Activated naive CD4-positive, alpha-beta T cell treated with anti-CD3 and anti-CD28 coated beads, Interleukin-2, amount 50 U/mL, for 16 hours (primary cell): ENCODE results near the gene NTN1.

Experiments used
- DNase-seq: peaks from one replicate; pipeline ENCODE4 v3.0.0-alpha.2; 2020

Gene NTN1

DNA sequence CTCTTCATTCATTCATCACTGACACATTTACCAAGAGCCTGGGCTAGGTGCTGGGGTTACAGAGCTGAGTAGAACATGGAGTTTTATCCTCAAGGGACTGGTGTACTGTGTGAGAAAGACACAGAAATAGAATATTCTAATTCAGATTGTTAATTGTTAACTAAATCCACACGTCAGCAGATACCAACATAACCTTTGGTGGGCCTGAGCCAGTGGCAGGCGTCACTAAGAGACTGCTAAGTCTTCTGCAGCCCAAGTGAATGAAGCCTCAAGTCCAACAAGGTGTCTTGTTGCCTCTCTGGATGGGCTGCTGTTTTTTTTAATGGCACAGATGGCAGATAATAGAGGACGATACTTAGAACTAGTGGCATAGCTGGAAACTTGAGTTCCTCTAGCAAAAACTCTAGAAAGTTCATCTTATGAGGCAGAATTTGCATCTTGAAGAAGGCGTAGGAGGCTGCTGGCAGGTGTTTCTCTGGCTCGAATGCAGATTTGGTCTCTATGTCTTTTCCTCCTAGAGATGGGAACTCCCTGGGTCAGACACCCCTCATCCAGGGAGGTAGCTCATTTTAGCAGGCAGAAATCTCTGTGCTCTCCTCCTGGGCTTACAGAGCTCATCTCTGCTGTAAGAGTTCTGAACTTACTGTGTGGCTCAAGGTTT, 179.5 kb downstream of the NTN1 start:
- no peak for DNase-seq

DNA sequence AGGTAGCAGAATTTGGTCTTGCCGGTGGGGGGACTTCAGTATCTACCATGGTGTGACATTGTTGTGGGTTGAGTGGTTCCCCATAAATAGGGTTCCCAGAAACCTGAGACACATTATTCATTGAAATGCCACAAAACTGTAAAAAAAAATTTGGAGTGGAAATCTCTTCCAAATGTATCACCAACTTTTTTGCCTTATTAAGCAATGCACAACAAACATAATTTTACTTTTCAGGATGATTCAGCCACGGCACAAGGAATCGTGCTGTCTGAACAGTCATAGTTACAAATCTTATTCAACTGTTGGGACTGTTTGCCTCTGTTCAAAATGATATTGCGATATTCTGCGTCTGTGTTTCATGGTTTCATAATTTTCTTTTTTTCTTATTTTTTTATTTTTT, 181.2 kb downstream of the NTN1 start:
- DNase-seq = no peak

DNA sequence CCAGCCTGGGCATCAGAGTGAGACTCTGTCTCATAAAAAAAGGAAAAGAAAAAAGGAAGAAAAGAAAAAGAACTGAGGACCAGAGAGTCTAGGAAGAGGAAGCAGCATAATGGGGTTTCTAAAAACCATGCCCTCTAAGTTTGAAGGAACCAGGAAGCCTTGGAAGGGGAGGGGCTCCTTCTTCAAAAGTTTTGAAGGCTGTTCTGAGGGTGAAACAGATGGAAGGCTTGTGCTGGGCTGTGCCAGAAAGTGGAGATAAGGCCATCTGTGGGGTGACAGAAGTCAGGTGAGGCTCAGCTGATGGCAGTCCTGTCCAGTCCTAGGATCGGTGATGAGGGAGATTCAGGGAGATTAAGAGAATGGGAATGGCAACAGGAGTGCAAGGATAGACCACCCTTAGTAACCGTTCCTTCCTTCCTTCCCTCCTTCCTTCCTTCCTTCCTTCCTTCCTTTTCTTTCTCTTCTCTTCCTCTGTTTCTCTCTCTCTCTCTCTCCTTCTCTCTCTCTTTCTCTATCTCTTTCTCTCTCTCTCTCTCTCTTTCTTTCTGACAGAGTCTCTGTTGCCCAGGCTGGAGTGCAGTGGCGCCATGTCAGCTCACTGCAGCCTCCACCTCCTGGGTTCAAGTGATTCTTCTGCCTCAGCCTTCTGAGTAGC, 182.6 kb downstream of the NTN1 start:
- no peak for DNase-seq

DNA sequence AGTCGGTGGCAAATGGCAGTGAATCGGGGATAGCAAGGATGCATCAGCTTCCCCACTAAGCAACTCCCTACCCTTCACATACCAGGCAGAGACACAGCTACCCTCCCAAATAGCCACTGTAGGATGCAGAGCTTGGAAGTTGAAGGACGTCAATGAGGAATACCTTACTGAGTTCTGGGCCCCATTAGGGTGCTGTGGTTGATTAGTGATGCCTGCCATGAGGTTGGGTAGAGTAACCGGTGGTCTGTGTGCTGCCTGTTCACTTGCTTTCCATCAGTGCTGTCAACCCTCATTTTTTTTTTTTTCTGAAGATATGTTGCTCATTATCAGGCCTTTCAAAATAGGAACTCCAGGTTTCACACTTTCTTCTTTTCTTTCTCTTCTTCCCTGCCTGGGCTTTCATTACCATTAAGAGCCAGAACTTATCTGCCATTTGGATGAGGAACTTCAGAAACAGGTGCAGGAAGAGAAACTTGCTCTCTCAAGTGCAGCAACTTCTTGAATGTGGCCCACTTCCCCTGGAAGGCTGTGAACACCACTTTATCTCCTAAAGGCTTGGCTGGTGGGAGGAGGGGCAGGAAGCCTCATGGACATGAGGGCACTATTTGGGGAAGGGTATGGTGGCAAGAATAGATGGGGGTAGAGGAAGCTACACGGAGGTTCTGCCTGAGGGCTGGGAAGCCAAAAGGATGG, 183.5 kb downstream of the NTN1 start:
- DNase-seq = no peak

DNA sequence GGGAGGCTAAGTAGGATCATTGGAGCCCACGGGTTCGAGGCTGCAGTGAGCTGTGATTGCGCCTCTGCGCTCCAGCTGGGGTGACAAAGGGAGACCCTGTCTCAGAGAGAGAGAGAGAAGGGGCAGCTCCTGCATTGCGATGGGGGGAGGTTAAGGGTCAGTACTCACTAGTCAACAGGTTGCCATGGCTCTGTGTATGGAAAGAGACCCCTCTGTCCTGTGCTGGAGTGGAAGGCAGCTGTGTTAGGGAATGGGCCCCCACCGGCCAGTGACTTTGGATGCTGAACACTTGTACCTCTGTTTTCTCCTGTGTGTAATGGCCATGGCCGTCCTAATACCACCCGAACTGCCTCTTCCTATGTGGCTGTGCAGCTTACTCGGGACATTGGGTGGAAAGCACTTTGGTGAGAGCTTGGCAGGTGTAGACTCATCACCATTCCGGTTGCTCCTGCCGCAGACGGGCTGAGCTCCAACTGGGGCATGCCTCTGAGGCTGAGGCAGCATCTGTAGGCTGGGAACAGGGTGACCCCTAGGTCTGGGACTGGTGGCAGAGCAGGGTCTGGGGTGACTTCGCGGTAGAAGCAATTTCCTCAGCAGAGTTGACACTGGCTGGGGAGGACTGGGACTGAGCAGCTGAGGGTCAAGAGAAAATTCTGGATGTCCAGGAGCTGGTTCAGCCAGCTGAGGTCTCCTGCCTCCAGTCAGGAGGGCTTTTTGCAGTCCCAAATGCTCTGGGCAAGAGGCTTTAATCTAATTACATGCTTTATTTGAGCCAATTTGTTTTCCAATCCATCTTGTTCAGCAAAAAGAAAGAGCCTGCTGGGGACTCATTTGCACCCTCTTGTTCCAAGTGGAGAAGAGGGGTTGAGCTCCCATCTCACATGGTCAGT, 184.5 kb downstream of the NTN1 start:
- DNase-seq = no peak

DNA sequence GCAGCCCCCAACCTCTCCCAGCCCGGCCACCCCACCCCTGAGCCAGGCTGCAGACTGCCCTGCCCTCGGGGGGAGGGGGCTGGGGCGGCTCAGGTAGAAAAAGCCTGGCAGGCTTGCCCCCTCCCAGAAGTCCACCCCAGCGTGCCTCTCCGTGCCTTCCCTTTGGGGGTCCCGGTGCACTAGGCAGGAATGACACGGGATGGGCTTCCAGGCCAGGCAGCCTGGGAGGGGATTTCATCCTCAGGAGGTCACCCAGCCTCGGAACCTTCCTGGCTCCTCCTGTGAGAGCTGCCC, 185.0 kb downstream of the NTN1 start:
- DNase-seq = no peak

DNA sequence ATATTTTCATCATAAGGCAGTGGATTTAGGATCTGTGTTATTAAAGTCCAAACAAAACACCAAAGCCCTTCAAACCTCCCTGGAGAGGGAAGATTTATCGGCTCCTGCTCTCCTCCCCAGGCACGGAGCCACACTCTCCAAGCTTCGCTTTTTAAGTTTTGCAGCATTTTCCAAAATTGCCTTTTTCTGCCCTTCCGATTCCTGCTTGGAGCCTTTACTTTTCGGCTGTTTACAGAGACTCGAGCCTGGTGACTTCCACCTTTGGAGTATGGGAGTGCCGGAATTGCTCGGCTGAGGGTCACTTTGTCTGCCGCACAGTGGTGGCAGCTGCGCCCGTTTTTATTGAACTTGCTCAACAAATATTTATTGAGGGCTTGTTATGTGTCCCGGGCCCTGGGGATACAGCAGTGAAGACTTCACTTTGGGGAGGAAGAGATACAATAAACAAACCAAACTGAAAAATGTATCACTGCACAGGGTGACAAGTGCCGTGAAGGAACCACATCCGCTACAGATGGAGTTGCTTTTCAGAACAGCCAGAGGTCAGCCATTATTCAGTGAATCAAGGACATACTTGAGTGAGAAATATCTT, 185.5 kb downstream of the NTN1 start:
- DNase-seq = no peak

DNA sequence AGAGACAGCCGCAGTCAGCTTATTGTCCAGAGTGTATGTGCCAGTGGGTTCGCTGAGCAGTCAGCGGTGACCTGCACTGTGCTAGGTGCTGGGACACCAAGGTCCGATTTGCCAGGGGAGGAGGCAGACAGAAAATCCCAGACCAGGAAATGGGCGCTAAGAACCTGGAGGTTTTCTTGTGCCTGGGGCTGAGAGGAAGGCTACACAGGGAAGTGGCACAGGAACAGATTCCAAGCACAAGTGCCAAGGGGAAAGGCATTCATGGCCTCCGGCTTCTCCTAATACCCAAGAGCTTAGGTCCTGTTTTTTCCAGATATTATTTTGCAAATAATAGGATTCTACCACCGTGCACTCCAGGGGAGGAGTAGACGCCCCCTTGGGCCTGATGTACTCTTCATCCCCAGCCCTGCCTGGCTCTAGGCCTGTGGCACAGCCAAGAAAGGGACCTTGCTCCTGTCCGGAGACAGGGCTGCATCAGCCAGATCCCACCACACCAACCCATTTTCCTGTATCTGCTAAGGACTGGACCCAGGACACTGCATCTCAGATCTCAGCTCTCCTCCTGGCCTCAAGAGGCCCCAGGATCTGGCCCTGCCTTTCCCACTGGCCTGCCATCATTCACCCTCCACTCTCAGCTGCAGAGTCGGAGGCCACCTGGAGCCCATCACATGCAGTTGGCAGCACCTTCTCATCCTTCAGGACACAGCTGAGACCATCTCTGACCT, 187.2 kb downstream of the NTN1 start:
- no peak for DNase-seq

DNA sequence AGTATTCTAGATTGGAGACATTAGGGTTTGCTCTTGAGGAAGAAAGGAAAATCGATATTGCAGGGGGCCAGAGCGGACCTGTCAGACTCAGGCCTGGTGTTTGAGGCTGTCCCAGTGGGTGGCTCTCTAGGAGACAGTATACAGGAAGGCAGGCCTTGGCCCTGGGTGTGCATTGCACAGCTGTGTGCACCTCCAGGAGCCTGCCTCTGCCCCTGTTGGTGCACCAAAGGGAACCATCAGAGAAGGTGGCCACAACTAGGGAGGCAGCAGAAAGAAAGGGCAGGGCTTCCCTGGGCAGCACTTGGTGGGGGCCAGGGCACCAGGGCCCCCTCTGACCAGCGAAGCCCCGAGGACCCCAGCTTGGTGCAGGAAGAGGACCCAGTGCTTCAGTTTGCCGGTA, 188.0 kb downstream of the NTN1 start:
- no peak for DNase-seq

DNA sequence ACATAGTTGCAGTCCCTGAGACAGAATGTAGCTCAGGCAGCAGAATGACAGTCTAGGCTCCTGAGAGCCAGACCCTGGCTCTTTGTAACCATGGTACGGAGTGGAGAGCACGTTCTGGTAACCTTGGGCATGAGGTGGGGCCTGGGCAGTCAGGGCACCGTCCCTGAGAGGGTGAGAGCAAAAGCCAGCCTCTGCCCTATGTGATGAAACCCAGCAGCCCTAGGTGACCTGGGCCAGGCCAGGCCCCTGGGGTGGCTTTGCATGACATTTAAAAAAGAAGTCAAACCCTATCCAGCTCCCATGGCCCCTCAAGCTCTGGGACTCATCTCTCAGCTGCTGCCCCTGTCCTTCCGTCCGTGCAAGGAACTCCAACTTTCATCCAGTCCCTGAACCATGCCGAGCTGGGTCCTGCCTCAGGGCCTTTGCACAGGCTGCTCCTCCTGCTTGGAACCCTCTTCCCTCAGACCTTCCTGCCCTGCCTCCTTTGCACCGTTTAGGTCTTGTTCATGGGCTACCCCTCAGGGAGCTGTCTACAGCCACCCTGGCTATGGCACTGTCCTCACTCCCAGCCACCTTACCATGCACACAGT, 188.6 kb downstream of the NTN1 start:
- DNase-seq = no peak

DNA sequence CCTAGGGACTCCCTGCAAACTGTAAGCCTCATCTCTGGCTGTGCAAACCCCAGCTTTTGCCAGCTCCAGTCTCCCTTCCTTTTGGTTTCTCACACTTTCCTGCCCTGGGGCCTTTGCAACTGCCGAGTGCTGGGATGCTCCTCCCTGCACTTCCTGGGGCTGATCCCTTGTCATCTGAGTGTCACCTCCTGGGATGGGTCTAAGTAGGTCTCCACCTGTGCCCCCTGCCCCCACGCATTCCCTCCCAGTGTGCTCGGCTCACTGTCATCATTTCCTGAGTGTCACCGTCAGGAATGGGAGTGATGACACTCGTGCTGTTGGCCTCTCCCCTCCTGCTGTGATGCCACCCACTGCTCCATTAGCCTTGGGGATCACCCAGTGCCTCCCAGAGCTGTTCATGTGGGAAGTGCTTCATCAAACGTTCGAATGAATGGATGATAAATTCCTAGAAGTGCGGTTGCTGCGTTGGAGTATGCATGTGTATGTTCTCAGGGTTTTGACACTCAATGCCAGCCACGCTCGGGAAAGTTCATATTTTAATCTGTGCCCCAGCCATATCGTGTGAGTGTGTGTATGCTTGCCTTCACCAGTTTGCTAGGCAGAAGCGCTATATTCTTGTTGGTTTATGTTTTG, 189.9 kb downstream of the NTN1 start:
- DNase-seq = no peak

DNA sequence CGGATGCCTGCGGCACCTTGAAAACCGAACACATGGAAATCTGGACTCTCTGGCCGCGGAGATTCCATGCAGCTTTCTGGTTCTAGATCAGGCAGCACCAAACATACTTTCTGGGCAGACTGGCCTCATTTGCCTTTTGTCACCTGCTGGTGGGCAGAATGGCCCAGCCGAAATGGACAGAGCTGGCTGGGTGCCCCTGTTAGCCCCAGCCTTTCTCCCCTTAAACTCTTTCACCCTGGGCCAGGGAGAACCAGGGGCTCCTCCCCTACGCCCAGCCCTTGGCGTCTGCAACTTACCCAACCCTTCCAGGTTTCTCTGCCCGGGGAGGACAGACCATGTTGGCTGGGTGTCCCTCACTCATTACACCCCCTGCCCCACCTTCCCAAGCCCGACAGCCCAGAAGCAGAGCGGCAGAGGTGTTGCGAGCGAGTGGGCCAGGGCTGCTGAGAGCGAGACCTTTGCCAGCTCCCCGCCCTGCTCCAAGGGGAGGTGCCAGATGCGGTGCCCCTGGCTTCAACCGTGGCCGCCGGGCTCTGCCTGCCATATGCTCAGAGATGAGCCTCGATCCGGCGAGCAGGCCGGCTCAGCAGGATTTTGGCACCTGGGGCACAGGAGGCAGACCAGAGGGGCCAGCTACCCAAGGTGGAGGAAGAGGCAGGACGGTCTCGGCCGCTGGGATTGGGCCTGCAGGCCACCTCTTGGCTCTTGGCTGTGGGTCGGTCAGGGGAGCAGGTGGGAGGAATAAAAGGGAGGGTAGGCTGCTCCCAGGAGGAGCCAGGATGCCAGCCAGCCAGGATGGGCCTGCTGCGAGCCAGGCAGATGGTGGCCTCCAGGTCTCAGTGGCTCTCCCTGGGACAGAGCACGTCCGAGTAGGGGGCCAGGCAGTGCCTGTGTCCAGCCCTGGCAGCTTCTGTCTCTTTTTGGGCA, 191.3 kb downstream of the NTN1 start:
- no peak for DNase-seq

DNA sequence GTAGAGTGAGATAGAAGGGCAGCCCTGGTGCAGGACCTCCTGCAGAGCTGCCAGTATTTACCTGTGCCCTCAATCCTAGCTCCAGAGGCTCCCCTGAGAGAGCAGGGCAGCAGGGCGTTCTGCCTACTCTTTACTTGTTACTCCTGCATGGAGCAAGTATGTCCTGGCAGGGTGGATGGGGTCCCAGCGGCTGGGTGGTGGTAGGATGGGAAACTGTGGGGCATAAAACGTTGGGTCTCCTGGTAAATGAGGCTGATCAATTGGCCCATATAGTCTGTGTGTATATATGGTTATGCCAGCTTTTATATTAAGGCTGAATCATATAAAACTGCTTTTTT, 192.0 kb downstream of the NTN1 start:
- DNase-seq = no peak

DNA sequence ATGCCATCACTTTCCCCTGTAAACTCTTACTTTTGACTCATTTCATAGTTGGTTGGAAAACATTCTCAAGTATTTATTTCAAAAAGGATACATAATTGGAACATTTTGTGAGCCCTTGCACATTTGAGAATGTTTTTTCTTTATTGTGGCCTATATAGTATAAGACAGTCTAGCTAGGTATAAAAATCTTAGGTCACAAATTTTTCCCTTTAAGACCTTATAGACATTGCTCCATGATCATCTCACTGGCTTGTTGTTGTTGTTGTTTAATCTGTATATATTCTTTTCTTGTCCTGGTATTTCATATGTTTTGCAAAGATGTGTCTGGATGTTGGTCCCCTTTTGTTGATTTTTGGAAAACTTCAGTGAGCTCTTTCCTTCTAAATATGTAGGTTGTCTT, 194.2 kb downstream of the NTN1 start:
- no peak for DNase-seq

DNA sequence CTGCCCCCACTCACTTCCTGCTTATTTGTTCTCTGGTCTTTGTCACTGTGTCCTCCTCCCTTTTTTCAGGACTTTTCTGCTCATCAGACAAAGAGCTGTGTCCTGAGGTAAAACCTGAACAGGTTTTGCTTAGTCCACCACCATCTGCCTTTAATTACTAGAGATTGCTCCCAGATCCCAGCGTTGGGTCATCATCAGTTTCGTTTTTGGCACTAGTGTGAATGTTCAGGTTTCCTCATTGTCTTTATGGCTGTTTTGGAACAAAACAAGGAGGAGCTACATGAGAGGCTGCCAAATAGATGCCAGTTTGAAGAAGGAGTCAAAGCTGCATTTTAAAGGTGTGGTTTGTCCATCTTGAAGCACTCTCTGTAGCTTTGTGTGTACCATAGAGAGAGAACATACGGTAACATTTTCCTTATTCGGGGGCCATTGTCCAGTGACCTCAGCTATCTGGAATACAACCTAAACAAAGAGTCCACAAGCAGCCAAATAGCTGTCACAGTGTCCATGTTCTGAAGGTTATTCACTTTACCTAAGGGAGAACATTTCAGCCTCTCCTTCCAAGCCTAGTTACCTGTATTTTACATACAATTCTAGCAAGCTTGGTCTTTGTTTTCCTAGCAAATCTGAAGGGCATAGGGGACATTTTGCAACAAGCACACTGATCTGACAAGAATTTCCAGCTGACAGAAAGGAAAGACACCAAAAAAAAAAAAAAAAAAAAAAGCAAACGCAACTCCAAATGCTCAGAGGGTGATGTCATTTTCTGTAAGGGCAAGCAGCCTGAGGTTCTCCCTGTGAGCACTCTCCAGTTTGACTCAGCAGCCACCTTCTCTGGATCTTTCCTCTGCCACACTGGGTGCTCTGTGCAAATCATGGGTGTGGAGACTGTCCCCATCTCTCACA, 196.1 kb downstream of the NTN1 start:
- DNase-seq = no peak

DNA sequence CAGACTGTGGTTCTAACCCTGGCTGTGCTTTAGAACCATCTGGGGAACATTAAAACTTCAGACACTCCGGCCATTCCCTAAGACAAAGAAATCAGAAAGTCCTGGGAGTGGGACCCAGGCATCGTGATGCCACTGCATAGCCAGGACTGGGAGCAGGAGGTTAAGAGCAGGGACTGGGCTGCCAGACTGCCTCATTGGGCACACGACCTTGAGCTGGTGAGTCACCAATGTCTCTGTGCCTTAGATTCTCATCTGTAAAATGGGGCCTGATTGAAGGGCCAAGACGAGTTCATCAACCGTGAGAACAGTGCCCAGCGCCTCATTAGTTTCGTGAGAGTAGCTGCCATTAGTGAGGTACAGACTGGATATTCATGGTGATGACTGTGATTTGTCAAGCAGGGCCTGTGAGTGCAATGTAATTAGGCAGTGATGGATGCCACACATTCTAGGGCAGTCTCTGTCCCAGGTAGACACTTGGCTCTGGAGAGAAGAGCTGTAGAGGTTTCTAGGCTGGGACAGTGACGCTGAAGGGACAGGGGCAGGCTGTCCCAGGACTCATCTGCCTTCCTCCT, 196.8 kb downstream of the NTN1 start:
- DNase-seq = no peak

DNA sequence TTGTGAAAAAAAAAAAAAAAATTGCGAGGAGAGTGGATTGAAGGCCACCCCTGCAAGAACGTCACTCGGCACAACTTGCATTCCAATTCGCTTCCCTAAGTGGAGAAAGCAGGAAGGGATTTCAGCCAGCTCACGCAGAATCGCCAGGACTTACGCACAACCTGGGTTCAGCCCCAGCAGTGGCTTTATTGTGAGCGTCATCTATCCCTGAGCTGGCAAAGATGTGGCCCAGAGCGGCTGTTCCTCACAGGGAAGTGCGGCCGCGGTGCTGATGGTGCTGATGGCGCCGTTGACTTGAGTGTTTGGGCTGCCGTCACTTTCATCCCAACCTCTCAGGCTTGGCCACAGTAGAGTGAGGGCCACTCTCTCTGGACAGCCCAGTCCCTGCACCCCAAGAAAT, 197.6 kb downstream of the NTN1 start:
- DNase-seq = no peak

DNA sequence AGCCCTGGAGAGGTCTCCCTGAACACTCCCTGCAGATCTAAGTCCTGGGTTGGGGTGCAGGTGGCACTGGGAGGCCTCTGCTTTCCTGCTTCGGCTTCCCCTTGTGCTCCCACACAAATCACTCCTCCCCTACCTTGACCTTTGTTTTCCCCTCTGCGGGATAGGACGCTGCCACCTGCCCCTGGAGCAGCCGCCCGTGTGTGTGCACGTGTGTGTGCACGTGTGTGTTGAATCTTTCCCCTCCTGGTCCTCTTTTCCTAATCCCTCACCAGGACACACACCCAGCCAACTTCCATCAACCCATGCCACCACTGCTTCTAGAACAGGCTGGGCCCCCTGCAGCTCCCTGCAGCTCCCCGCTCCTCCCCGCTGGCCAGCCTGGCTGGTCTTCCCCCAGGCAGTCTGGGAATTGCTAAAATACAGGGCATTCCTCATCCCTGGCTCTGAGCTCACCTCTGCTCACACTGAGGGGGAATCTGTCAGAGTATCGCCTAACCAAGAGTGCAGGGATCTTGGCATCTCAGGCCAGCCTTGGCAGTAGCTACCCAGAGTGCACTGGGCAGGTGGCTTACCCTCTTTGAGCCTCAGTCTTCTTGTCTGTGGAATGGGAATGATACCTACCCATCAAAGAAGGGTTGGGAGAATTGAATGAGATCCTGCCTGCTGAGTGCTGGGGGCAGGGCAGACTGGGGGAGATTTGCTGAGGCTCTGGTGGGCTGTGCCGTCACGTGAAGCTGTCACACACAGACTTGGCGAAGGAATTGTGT, 198.5 kb downstream of the NTN1 start:
- DNase-seq = no peak
